Measurements from ENCODE around the gene DNAJC22.
"Not testable (repeated sequence)": the region's sequence is repeated elsewhere in the genome, so short reads cannot be mapped to it uniquely, and the experiment has no call there.

DNAJC22 gene

DNA sequence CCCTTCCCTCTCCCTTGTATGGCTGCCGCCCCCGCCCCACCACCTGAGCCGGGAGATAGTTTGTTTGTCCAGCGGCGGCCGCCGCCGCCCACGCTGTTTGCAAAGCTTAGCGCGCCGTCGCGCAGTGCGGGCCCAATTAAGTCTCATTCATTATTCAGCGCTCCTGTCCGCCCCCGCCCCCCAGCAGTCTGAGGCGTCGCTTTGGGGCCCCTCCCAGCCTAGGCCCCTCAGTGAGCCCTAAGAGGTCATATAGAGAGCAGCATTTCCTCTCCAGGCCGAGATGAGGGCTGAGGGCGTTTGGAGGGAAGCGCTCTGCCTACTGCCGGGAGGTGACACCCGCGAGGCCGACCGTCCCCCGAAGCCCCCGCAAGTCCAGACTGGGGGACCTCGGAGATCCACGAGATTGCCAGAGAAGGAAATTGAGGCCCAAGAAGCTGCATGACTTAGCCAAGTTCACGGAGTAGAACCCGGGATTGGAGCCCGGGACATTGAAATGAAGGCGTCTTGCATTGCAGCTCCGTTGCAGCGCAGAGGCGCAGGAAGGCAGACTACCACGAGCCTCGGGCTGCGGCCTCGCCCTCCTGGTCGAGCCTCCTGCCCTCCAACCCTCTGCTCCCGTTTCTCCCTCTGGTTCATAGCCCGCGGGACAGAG, at the start of gene DNAJC22:
Gene DNAJC22 (plus strand): TSS at position 230 of the 652 bp plus-strand sequence. CDS start 1,985 bp downstream, outside the sequence.
- DNase-seq = no peak

DNA sequence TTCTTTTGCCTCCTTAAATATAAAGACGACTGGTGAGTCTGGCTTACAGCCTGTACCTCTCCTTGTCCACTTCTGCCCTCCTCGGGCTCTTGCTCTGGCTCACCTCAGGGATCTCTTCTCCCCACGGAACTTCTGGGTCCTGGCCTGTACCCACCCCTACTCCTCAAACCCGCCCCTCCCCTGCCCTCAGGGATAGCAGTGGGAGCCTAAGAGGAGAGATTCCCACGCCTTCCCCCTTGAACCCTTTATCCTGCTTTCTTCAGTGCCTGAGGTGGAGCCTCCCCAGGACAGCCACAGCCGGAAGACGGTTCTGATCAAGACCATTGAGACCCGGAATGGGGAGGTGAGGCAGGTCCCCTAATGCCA, 49.0 kb upstream of the DNAJC22 start:
- DNase-seq = no peak

DNA sequence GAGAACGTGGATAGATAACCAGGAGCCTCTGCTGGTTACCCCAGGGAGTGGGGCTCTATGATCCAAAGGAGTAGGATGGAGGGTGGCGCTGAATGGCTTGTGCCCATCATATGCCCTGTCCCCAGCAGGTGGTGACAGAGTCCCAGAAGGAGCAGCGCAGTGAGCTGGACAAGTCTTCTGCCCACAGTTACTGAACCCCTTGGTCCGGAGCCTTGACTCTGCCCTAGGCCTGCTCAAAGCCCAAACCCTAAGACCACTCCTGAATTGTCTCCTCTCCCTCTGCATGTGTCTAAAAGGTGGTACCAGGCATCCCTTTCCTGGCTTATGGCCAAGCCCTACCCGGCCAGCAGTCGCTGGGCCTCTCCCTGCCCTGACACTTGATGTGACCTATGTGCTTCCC, 48.5 kb upstream of the DNAJC22 start:
- no peak for DNase-seq

DNA sequence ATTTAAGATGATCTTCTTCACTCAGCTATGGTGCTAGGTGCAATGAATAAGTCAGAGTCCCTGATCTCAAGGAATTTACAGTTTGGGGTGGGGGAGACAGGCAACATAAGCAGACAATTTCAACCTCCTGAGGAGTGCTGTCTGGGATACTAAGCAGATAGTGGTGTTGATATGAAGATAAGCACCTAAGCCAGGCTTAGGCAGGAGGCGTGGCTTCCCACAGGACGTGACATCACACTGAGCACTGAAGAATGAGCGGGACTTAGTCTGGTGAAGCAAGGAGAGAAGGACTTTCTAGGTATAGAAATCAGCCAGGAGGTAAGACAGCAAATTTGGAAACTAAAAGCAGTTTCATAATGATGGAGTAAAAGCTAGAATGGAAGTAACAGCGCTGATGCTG, 44.9 kb upstream of the DNAJC22 start:
- no peak for DNase-seq

DNA sequence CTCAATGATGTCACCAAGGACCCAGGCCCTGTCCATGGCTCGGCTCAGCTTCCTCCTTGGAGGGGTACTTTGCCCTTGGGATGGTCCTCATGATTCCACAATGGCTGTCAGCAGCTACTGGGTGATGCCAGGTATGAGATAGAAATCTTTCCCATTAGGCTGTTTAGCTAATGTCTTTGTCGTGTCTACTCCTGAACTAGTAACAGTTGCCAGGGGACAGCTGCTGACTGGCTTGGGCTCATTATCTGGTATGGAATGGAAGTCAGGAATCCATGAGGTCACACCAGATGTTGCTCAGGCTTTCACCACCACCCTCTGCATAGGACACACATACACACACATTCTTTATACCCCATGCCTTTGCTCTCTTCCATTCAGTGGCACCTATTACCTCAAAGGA, 42.5 kb upstream of the DNAJC22 start:
- no peak for DNase-seq

DNA sequence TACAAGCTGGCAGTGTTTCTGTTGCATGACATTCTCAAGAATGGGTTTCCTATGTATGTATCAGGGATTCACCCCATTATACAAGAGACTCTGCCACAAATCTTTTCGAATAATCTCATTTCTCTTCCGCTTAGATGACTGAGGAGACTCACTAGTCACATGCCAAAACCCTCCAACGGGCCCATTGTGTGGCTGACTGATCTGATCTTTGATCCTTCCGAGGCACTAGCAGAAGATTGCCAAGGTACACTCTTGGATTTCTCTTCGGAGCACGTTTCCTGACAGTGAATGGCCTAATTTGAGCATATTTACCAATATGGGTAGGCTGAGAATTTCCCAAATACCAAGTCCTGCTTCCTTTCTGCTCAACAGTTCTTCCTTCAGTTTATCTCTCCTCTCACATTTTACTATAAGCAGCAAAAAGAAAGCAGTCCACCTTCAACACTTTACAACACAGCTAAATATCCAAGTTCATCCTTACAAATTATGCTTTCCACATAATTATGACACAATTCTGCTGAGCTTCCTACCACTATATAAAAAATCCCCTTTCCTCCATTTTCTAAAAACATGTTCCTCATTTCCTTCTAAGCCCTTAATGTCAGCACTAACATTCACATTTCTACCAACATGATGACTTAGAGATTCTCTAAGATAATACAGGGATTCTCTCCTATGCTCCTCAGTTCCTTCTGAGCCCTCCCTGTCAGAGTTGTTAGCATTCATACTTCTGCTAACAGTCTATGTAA, 40.8 kb upstream of the DNAJC22 start:
- DNase-seq = no peak

DNA sequence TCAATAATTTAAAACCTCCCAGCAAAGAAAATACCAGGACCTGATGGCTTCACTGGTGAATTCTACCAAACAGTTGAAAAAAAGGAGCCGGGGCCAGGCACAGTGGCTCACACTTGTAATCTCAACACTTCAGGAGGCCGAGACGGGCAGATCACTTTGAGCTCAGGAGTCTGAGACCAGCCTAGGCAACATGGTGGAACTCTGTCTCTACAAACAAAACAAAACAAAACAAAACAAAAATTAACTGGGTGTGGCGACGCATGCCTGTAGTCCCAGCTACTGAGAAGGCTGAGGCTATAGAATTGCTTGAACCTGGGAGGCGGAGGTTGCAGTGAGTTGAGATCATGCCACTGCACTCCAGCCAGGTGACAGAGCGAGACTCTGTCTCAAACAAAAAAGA, 37.3 kb upstream of the DNAJC22 start:
- no peak for DNase-seq

DNA sequence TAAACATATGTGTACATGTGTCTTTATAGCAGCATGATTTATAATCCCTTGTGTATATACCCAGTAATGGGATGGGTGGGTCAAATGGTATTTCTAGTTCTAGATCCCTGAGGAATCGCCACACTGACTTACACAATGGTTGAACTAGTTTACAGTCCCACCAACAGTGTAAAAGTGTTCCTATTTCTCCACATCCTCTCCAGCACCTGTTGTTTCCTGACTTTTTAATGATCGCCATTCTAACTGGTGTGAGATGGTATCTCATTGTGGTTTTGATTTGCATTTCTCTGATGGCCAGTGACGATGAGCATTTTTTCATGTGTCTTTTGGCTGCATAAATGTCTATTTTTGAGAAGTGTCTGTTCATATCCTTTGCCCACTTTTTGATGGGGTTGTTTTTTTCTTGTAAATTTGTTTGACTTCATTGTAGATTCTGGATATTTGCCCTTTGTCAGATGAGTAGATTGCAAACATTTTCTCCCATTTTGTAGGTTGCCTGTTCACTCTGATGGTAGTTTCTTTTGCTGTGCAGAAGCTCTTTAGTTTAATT, 36.2 kb upstream of the DNAJC22 start:
- DNase-seq = not testable (repeated sequence)

DNA sequence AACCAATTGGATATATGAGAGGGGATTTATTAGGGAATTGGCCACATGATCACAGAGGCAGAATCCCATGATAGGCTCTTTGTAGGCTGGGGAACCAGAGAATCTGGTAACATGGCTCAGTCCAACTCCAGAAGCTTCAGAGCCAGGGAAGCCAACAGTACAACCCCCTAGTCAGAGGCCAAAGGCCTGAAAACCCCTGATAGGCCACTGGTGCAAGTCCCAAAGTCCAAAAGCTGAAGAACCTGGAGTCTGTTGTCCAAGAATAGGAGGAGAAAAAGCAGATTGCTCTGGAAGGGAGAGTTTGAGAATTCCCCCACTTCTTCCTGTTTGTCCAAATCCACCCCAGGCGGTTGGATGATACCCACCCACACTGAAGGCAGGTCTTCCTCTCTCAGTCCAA, 31.9 kb upstream of the DNAJC22 start:
- no peak for DNase-seq

DNA sequence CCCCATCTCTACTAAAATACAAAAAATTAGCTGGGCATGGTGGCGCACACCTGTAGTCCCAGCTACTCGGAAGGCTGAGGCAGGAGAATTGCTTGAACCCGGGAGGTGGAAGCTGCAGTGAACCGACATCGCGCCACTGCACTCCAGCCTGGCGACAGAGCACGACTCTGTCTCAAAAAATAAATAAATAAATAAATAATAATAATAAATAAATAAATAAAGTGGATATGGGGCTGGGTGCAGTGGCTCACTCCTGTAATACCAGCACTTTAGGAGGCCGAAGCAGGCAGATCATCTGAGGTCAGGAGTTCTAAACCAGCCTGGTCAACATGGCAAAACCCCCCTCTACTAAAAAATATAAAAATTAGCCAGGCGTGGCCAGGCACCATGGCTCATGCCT, 29.6 kb upstream of the DNAJC22 start:
- DNase-seq = not testable (repeated sequence)

DNA sequence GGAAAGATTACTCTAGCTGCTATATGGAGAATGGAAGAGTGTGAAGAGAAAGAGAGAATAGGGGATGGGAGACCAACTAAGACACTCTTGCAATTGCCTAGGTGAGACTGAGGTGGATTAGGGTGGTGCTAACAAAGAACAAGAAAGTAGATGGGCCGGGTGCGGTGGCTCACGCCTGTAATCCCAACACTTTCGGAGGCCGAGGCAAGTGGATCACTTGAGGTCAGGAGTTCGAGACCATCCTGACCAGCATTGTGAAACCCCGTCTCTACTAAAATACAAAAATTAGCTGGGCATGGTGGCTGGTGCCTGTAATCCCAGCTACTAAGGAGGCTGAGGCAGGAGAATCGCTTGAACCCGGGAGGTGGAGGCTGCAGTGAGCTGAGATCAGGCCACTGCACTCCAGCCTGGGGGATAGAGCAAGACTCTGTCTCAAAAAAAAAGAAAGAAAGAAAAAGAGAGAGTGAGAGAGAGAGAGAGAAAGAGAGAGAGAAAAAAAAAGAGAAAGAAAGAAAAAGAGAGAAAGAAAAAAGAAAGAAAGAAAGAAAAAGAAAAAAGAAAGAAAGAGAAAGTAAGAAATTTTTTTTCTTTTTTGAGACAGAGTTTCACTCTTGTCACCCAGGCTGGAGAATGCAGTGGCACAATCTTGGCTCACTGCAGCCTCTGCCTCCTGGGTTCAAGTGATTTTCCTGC, 26.1 kb upstream of the DNAJC22 start:
- not testable (repeated sequence) for DNase-seq

DNA sequence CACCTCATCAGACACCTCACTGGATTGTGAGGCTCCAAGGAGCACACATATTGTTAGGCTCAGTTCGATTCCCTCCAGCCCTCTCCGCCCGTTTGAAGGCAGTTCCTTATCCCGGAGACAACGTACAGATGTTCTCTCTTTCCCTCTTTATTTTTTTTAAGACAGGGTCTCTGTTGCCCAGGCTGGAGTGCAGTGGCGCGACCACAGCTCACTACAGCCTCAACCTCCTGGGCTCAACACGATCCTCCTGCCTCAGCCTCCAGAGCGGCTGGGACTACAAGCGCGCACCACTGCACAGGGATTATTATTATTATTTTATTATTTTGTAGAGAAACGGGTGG, 24.4 kb upstream of the DNAJC22 start:
- DNase-seq = no peak

DNA sequence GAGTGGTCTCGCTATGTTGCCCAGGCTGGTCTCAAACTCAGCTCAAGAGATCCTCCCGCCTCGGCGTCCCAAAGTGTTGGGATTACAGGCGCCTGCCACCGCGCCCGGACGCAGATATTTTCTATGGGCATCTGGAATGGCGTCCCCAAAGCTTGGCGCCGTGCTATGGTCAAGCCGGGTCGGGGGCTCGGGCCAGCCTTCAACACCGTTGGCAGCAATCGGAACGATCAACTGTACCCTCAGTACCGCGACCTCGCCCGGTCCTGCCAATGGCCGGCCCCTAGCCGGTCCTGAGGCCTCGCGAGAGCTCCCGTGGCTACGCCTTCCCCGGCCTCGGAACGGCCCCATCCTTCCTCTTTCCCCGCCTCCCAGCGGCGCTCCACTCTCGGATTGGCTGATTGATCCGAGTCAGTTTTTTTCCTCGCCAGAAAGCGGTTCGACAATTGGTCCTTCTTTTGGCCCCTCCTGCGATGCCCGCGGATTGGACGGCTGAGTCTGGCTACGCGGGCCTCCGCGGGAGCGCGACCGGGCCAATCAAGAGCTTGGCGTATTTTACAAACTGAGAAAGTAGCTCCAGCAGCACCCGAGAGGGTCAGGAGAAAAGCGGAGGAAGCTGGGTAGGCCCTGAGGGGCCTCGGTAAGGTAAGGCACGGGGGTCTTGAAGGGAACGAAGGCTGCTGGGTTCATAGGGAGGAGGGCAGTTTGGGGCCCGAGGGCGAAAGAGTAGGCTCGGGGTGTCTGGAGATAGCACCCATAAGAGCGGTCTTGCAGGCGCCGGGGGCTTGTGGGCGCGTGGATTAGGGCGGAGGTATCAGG, 23.8 kb upstream of the DNAJC22 start, which contains the start of gene TROAP:
Gene TROAP (plus strand): TSS at position 548 of the 816 bp plus-strand sequence. CDS start 354 bp downstream, outside the sequence.
- DNase-seq = peak; percentile 99

DNA sequence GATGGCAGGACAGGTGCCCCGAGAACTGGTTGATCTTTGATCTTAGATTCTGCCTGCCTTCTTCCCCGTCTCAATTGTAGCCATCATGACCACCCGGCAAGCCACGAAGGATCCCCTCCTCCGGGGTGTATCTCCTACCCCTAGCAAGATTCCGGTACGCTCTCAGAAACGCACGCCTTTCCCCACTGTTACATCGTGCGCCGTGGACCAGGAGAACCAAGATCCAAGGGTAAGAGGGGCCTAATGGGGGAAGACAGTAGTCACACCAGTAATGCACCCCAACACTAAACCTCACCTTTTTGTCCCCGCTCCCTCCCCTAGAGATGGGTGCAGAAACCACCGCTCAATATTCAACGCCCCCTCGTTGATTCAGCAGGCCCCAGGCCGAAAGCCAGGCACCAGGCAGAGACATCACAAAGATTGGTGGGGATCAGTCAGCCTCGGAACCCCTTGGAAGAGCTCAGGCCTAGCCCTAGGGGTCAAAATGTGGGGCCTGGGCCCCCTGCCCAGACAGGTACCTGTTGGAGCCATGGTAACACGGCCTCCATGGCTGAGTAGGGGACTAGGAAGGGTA, 23.1 kb upstream of the DNAJC22 start:
- DNase-seq = no peak

DNA sequence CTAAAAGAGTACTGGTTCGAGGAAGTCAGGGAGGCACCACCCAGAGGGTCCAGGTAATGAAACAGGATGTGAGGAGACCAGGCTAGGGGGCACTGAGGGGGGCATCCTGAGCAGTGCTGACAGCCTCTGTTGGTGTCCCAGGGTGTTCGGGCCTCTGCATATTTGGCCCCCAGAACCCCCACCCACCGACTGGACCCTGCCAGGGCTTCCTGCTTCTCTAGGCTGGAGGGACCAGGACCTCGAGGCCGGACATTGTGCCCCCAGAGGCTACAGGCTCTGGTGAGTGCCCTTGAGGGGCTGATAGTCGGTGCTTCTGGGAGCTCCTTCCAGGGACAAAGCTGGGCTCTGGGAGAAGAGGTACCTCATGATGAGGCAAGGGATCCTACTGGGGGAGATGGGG, 21.1 kb upstream of the DNAJC22 start:
- no peak for DNase-seq

DNA sequence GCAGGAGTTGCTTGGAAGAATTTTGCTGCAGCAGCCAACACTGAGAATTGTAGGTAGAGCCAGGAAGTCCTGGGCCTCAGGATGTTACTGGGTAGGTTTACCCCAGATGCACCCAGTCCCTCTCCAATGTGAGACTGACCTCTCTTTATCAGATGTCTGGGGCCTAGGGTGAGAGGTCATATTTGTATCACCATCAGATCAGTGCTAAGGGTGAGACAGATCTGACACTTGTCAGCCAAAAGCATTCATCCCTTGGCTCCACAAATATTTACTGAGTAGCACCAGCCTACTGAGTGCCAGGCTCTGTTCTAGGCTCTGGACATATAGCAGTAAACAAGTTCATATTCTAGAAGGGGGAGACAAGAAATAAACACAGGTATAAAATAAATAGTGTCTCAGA, 19.3 kb upstream of the DNAJC22 start:
- DNase-seq = no peak

DNA sequence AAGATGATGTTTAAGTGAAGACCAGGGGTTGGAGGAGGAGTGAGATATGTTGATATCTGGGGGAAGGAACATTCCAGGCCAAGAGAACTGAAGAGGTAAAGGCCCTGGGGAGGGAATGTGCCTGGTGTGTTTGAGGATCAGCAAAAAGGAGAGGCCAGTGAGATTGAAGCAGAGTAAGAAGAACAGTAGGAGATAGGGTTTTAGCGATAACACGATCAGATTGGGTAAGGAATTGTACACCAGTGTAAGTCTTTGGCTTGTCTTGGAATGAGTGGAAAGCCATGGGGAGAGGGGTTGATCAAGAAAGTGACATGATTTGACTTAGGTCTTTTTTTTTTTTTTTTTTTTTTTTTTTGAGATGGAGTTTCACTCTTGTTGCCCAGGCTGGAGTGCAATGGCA, 18.8 kb upstream of the DNAJC22 start:
- no peak for DNase-seq

DNA sequence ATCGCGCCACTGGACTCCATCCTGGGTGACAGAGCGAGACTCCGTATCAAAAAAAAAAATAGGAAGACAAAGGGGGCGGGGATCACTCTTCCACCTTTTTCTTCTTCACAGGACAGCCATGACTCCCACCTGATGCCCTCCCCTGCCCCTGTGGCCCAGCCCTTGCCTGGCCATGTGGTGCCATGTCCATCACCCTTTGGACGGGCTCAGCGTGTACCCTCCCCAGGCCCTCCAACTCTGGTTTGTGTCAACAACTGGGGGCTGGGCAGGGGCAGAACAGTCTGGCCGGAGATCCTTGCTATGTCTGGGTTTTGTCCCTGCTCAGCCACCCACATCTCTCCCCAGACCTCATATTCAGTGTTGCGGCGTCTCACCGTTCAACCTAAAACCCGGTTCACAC, 17.9 kb upstream of the DNAJC22 start:
- DNase-seq = no peak

DNA sequence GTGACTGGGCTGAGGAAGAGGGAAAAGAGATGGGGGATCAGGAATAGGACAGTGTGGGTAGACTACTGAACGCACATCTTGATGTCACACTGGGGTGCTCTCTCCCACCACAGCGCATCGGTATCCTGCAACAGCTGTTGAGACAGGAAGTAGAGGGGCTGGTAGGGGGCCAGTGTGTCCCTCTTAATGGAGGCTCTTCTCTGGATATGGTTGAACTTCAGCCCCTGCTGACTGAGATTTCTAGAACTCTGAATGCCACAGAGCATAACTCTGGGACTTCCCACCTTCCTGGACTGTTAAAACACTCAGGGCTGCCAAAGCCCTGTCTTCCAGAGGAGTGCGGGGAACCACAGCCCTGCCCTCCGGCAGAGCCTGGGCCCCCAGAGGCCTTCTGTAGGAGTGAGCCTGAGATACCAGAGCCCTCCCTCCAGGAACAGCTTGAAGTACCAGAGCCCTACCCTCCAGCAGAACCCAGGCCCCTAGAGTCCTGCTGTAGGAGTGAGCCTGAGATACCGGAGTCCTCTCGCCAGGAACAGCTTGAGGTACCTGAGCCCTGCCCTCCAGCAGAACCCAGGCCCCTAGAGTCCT, 16.6 kb upstream of the DNAJC22 start:
- no peak for DNase-seq

DNA sequence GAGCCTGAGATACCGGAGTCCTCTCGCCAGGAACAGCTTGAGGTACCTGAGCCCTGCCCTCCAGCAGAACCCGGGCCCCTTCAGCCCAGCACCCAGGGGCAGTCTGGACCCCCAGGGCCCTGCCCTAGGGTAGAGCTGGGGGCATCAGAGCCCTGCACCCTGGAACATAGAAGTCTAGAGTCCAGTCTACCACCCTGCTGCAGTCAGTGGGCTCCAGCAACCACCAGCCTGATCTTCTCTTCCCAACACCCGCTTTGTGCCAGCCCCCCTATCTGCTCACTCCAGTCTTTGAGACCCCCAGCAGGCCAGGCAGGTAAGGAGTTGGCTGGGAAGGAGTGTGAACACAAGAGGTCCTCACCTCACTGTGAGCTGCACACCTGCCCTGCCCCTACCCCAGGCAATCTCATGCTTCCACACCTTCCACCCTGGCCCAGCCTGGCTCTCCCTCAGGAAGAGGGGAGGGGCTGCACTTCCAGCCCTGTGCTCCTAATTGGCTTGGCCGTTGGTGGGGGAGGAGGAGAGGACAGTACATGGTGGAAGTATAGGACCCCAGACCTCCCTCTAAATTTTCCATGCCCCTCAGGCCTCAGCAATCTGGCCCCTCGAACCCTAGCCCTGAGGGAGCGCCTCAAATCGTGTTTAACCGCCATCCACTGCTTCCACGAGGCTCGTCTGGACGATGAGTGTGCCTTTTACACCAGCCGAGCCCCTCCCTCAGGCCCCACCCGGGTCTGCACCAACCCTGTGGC, 15.9 kb upstream of the DNAJC22 start:
- DNase-seq = no peak

Data from NCI-H2029 (cell line).